A549 (cell line): ENCODE measurements around the gene TTBK2. TPM values are rescaled to one million over a fixed set of nuclear protein-coding genes. Genes with fewer than 3 reads are reported as not detected.

Source experiments
- ATAC-seq, 2 experiments: fragments of 200-7000 bp in 1 of 2; fragments of >200 bp in 1 of 2; cut with Nextera tagmentation in 1 of 2; cut with Tn5 transposase in 1 of 2; 3 replicates each; pipeline versions ENCODE4 v1.8.0 to v1.9.1; 2018 to 2020; ENCODE audit warnings: mild to moderate bottlenecking in 1 of 2, moderate library complexity in 1 of 2
- CTCF ChIA-PET: fragments of 300-600 bp; sonication (Branson Sonifier 250); formaldehyde crosslinking; extraction: SDS; loops from one replicate; lab custom pipeline; 2021; ENCODE audit warnings: antibody characterized with exemption, inconsistent platforms; lab: Yijun Ruan, JAX
- POLR2A ChIA-PET: fragments of 350-600 bp; formaldehyde crosslinking; extraction: SDS; loops from one replicate; lab custom pipeline; 2021; ENCODE audit warnings: antibody characterized with exemption, inconsistent platforms; lab: Yijun Ruan, JAX
- DNase-seq, 2 experiments: peaks; one replicate each; pipeline versions ENCODE4 v3.0.0 to v3.0.0-alpha.2; 2011 to 2016; ENCODE audit warnings: low read depth in 1 of 2, low spot score in 1 of 2
- FAIRE-seq: peaks from 2 replicates; lab custom pipeline; 2011; peaks lifted over from hg19 to GRCh38; lab: Jason Lieb, UNC
- H3K27ac ChIP-seq, 2 experiments: fragments of >200 bp; sonication (Bioruptor Twin); formaldehyde crosslinking; 3 replicates each; pipeline ENCODE4 v1.5.1; 2016 to 2017
- H3K4me1 ChIP-seq: fragments of >200 bp; sonication (Bioruptor Twin); formaldehyde crosslinking; 3 replicates; pipeline ENCODE4 v1.6.1; 2016
- H3K4me2 ChIP-seq: fragments of >200 bp; sonication (Bioruptor Twin); formaldehyde crosslinking; 3 replicates; pipeline ENCODE4 v1.6.1; 2016
- H3K4me3 ChIP-seq: fragments of >200 bp; sonication (Bioruptor Twin); formaldehyde crosslinking; 3 replicates; pipeline ENCODE4 v1.5.1; 2016
- H3K9me3 ChIP-seq: fragments of >200 bp; sonication (Bioruptor Twin); formaldehyde crosslinking; 3 replicates; pipeline ENCODE4 v1.6.1; 2016
- ATOH8 ChIP-seq: fragments of 250-450 bp; sonication (Bioruptor Pico); IDR thresholded peaks from 2 replicates; pipeline ENCODE4 v1.5.0; 2020; ENCODE audit warnings: low read depth, mild to moderate bottlenecking, moderate library complexity
- BCL3 ChIP-seq: fragments of >200 bp; sonication (Bioruptor Twin); formaldehyde crosslinking; IDR thresholded peaks from 3 replicates; pipeline ENCODE4 v1.6.1; 2016
- CBX2 ChIP-seq: fragments of 200-600 bp; sonication (generic); IDR thresholded peaks from 2 replicates; pipeline ENCODE4 v1.6.1; 2016; ENCODE audit warnings: low read depth, mild to moderate bottlenecking, borderline replicate concordance
- CBX8 ChIP-seq: fragments of 200-600 bp; sonication (generic); IDR thresholded peaks from 2 replicates; pipeline ENCODE4 v1.6.1; 2016
- CHD2 ChIP-seq: fragments of 150-350 bp; IDR thresholded peaks from 2 replicates; pipeline ENCODE4 v1.6.1; 2014; ENCODE audit warnings: low read length; ENCODE audit not compliant: partially characterized antibody
- CTCF ChIP-seq: fragments of >200 bp; sonication (Bioruptor Twin); formaldehyde crosslinking; IDR thresholded peaks from 3 replicates; pipeline ENCODE4 v1.5.1; 2016
- FOSL2 ChIP-seq, 2 experiments: fragments of 450-650 bp in 1 of 2; fragments of >200 bp in 1 of 2; sonication (Bioruptor Twin) in 1 of 2; formaldehyde crosslinking; IDR thresholded peaks; 2 replicates each; pipeline versions ENCODE4 v1.5.0 to v1.6.1; 2016 to 2020; ENCODE audit warnings: mild to moderate bottlenecking in 1 of 2, moderate library complexity in 1 of 2
- FOXS1 ChIP-seq: fragments of 250-450 bp; sonication (Bioruptor Pico); IDR thresholded peaks from 2 replicates; pipeline ENCODE4 v1.5.0; 2020; ENCODE audit warnings: mild to moderate bottlenecking, moderate library complexity
- HES2 ChIP-seq: fragments of >200 bp; sonication (Bioruptor Twin); formaldehyde crosslinking; IDR thresholded peaks from 2 replicates; pipeline ENCODE4 v1.6.1; 2016
- HEYL ChIP-seq: fragments of 250-450 bp; sonication (Bioruptor Pico); IDR thresholded peaks from 2 replicates; pipeline ENCODE4 v1.8.0; 2021; ENCODE audit warnings: mild to moderate bottlenecking, moderate library complexity
- HOXA7 ChIP-seq: fragments of 250-450 bp; sonication (Bioruptor Pico); IDR thresholded peaks from 2 replicates; pipeline ENCODE4 v1.5.0; 2020; ENCODE audit warnings: mild to moderate bottlenecking, moderate library complexity
- KDM5A ChIP-seq: fragments of 200-600 bp; sonication (generic); IDR thresholded peaks from 2 replicates; pipeline ENCODE4 v1.6.1; 2016; ENCODE audit warnings: antibody characterized with exemption, mild to moderate bottlenecking
- MAX ChIP-seq: IDR thresholded peaks from 2 replicates; pipeline ENCODE4 v1.6.1; 2012
- NR3C1 ChIP-seq: fragments of >200 bp; sonication (Bioruptor Twin); formaldehyde crosslinking; IDR thresholded peaks from 3 replicates; pipeline ENCODE4 v1.6.1; 2017
- RARB ChIP-seq: fragments of 250-450 bp; sonication (Bioruptor Pico); IDR thresholded peaks from 2 replicates; pipeline ENCODE4 v1.8.0; 2021; ENCODE audit warnings: mild to moderate bottlenecking, moderate library complexity
- RCOR1 ChIP-seq: fragments of 150-350 bp; IDR thresholded peaks from 2 replicates; pipeline ENCODE4 v1.6.1; 2014; ENCODE audit warnings: antibody characterized with exemption, low read length, low read depth
- RFX5 ChIP-seq: fragments of 450-650 bp; IDR thresholded peaks from 2 replicates; pipeline ENCODE4 v1.7.1; 2014; ENCODE audit warnings: antibody characterized with exemption, mild to moderate bottlenecking, moderate library complexity
- SMC3 ChIP-seq: fragments of >200 bp; sonication (Bioruptor Twin); formaldehyde crosslinking; IDR thresholded peaks from 3 replicates; pipeline ENCODE4 v1.6.1; 2018; ENCODE audit warnings: inconsistent platforms
- SREBF2 ChIP-seq: fragments of 450-650 bp; IDR thresholded peaks from 2 replicates; pipeline ENCODE4 v1.6.1; 2014; ENCODE audit warnings: mild to moderate bottlenecking, moderate library complexity
- ZFP36 ChIP-seq: fragments of 450-650 bp; IDR thresholded peaks from 2 replicates; pipeline ENCODE4 v1.6.1; 2014; ENCODE audit warnings: borderline replicate concordance; ENCODE audit not compliant: partially characterized antibody
- ZNF302 ChIP-seq: fragments of 250-450 bp; sonication (Bioruptor Pico); IDR thresholded peaks from 2 replicates; pipeline ENCODE4 v1.9.0; 2021; ENCODE audit warnings: inconsistent platforms, mild to moderate bottlenecking, moderate library complexity
- WGBS: methylation state at CpG from one replicate; pipeline ENCODE4 v1.1.6; 2017; ENCODE audit errors: missing lambda C conversion rate; 5-methylcytosine and 5-hydroxymethylcytosine counted together
- polyA plus RNA-seq, 4 experiments: library from polyadenylated mRNA; depleted of rRNA in 3 of 4; stranded (reverse); fragments of >200 nt; fragmentation: RNase III in 1 of 4; extraction: RNeasy Plus Mini Kit Qiagen cat#74134 plus additional on column Dnase treatment in 1 of 4; gene quantifications; 2 replicates in 3 of 4; 3 replicates in 1 of 4; pipeline ENCODE4 v1.2.3, GENCODE V29; 2011 to 2017

TTBK2 gene
- polyA plus RNA-seq, 2 of the 4 experiments (the other 2 are of a cell fraction) = 2.3 to 5.6 TPM

GRCh38 chr15:42826251-42826890 lies 94.2 kb downstream of the TTBK2 start:
- no peak for ATAC-seq
- 75% methylated on average over 4 of the region's 4 CpGs for WGBS
- FAIRE-seq = no peak
- TF ChIP-seq RFX5 (no peak), CBX2 (no peak), ZFP36 (no peak), RARB (CRISPR knock-in tag) (no peak), NR3C1 (no peak), ZNF302 (CRISPR knock-in tag) (no peak), MAX (no peak), FOSL2 (IDR thresholded peaks at IDR 0.05) (no peak), FOSL2 (CRISPR knock-in tag; IDR thresholded peaks at IDR 0.05) (no peak), CBX8 (no peak), HOXA7 (no peak), RCOR1 (no peak), SMC3 (no peak), CHD2 (no peak), ATOH8 (CRISPR knock-in tag) (no peak)
- Histone ChIP-seq H3K4me2 (no peak overlapping the region), H3K4me3 (no peak overlapping the region), H3K9me3 (no peaks in the 10 kb centered on the region), H3K4me1 (no peaks in the 10 kb centered on the region), H3K27ac (no peak overlapping the region)
- ChIA-PET POLR2A (no interaction called here), CTCF (interaction anchor here (1.1 kb wide), 1 partner anchor 100 kb away, joined by 3 read pairs; no protein-coding TSS in a partner anchor)
- DNase-seq = no peak

- TF ChIP-seq BCL3 = no peak
- no peak for TF ChIP-seq HEYL
- TF ChIP-seq FOXS1 (CRISPR knock-in tag) = no peak
- no peak for TF ChIP-seq CTCF
- TF ChIP-seq SREBF2 = no peak
- no peak for TF ChIP-seq HES2
- TF ChIP-seq FOSL2 (IDR thresholded peaks at IDR 0.05) = no peak
- TF ChIP-seq FOSL2 (CRISPR knock-in tag; IDR thresholded peaks at IDR 0.05) = no peak
- no peak for TF ChIP-seq KDM5A
- DNase-seq = no peak
- H3K9me3 ChIP-seq = no peaks in the 10 kb centered on the region
- WGBS = 86% methylated on average over 8 of the region's 8 CpGs
- H3K27ac ChIP-seq = no peak overlapping the region
- POLR2A ChIA-PET = no interaction called here
- H3K4me2 ChIP-seq = no peak overlapping the region
- no peak for FAIRE-seq
- no peak overlapping the region for H3K4me3 ChIP-seq
- no peak for ATAC-seq
- no peaks in the 10 kb centered on the region for H3K4me1 ChIP-seq
- CTCF ChIA-PET = no interaction called here
These were observed 95.0 kb downstream of the TTBK2 start for GRCh38 chr15:42825599-42825998.
